HCT116 (cell line): Measurements from ENCODE around the gene HPCAL1. TPM values are rescaled to one million over a fixed set of nuclear protein-coding genes. Genes with fewer than 3 reads are reported as not detected.

Experiments
- ATAC-seq: fragments of 200-7000 bp; cut with Tn5 transposase; 2 replicates; pipeline ENCODE4 v1.9.1; 2020; ENCODE audit warnings: mild to moderate bottlenecking, moderate library complexity
- BruUV-seq: library from RNA; stranded (reverse); fragments of 400-500 nt; replicated peaks from 2 replicates; lab custom pipeline; 2021; lab: Mats Ljungman, UMichigan
- CTCF ChIA-PET: fragments of 300-600 bp; sonication (Branson Sonifier 250); formaldehyde crosslinking; loops from one replicate; lab custom pipeline; 2021; ENCODE audit warnings: antibody characterized with exemption; lab: Charles Lee
- POLR2A ChIA-PET: fragments of 300-600, 350-600 bp; sonication (Branson Sonifier 250); formaldehyde crosslinking; loops from one replicate; lab custom pipeline; 2021; ENCODE audit warnings: antibody characterized with exemption; lab: Charles Lee
- RAD21 ChIA-PET, 2 experiments: fragments of 300-600 bp; sonication (Branson Sonifier 250); formaldehyde crosslinking; loops; one replicate each; lab custom pipeline; 2023; ENCODE audit warnings: low total read pairs in 2 of 2; ENCODE audit not compliant: uncharacterized antibody in 2 of 2, unreplicated experiment in 2 of 2, low non-redundant PET in 1 of 2; lab: Charles Lee
- DNase-seq: peaks from one replicate; pipeline ENCODE4 v3.0.0-alpha.2; 2010; ENCODE audit warnings: low read depth, low spot score
- H2AFZ ChIP-seq: fragments of 200-600 bp; shearing (Covaris generic), sonication (generic); 2 replicates; pipeline ENCODE4 v1.6.1; 2017; ENCODE audit warnings: low read depth, mixed run types, mixed read lengths, antibody characterized with exemption, low read length; ENCODE audit not compliant: poor library complexity, severe bottlenecking
- H3K27ac ChIP-seq: 2 replicates; pipeline ENCODE4 v1.5.1; 2012; ENCODE audit warnings: low read depth, low read length
- H3K27me3 ChIP-seq: fragments of 200-600 bp; sonication (generic); 2 replicates; pipeline ENCODE4 v1.6.1; 2016; ENCODE audit warnings: mixed run types, low read length, mixed read lengths; ENCODE audit not compliant: insufficient read depth
- H3K36me3 ChIP-seq, 2 experiments: fragments of 200-500 bp in 1 of 2; fragments of 200-600 bp in 1 of 2; sonication (Bioruptor generic) in 1 of 2; sonication (generic) in 1 of 2; 2 replicates each; pipeline versions ENCODE4 v1.5.1 to v1.6.1; 2014 to 2016; ENCODE audit warnings: low read length in 2 of 2, inconsistent platforms in 1 of 2, mixed read lengths in 1 of 2, mixed run types in 1 of 2; ENCODE audit not compliant: insufficient read depth in 2 of 2, control insufficient read depth in 1 of 2
- H3K4me1 ChIP-seq, 2 experiments: fragments of 200-600 bp in 1 of 2; sonication (generic) in 1 of 2; 2 replicates each; pipeline versions ENCODE4 v1.5.1 to v1.6.1; 2012 to 2017; ENCODE audit warnings: low read length in 2 of 2, inconsistent platforms in 1 of 2, mild to moderate bottlenecking in 1 of 2, mixed read lengths in 1 of 2, mixed run types in 1 of 2, moderate library complexity in 1 of 2; ENCODE audit not compliant: insufficient read depth in 2 of 2, control insufficient read depth in 1 of 2
- H3K4me2 ChIP-seq: fragments of 200-600 bp; sonication (generic); 2 replicates; pipeline ENCODE4 v1.6.1; 2017; ENCODE audit warnings: mixed run types, low read length, mixed read lengths
- H3K4me3 ChIP-seq, 2 experiments: fragments of 200-600 bp in 1 of 2; sonication (generic) in 1 of 2; replicated peaks in 1 of 2; 2 replicates each; pipeline ENCODE4 v1.5.1; 2011 to 2016; ENCODE audit warnings: low read length in 2 of 2, control low read depth in 1 of 2, low read depth in 1 of 2, mild to moderate bottlenecking in 1 of 2, mixed read lengths in 1 of 2, mixed run types in 1 of 2
- H3K79me2 ChIP-seq: fragments of 200-600 bp; sonication (generic); 2 replicates; pipeline ENCODE4 v1.6.1; 2017; ENCODE audit warnings: mild to moderate bottlenecking, mixed run types, low read length, moderate library complexity, mixed read lengths; ENCODE audit not compliant: insufficient read depth
- H3K9ac ChIP-seq: fragments of 200-600 bp; sonication (generic); 2 replicates; pipeline ENCODE4 v1.6.1; 2016; ENCODE audit warnings: low read length, mixed read lengths
- H3K9me2 ChIP-seq: fragments of 200-600 bp; sonication (generic), shearing (Covaris generic); 2 replicates; pipeline ENCODE4 v1.6.1; 2017; ENCODE audit warnings: mixed run types, mild to moderate bottlenecking, moderate library complexity; ENCODE audit not compliant: insufficient read depth
- H3K9me3 ChIP-seq, 2 experiments: fragments of 200-500 bp in 1 of 2; fragments of 200-600 bp in 1 of 2; sonication (Bioruptor generic) in 1 of 2; sonication (generic) in 1 of 2; 2 replicates each; pipeline ENCODE4 v1.6.1; 2014 to 2017; ENCODE audit warnings: low read length in 2 of 2, mixed read lengths in 2 of 2, inconsistent platforms in 1 of 2, low read depth in 1 of 2, mild to moderate bottlenecking in 1 of 2, mixed run types in 1 of 2, moderate library complexity in 1 of 2; ENCODE audit not compliant: control insufficient read depth in 1 of 2, insufficient read depth in 1 of 2
- H4K20me1 ChIP-seq: fragments of 200-600 bp; sonication (generic), shearing (Covaris generic); 2 replicates; pipeline ENCODE4 v1.6.1; 2017; ENCODE audit warnings: mixed run types, mild to moderate bottlenecking, moderate library complexity; ENCODE audit not compliant: insufficient read depth
- CEBPB ChIP-seq: IDR thresholded peaks from 2 replicates; pipeline ENCODE4 v1.6.1; 2012; ENCODE audit warnings: low read depth
- CTCF ChIP-seq, 3 experiments: fragments of 200-600 bp in 1 of 3; sonication (generic) in 1 of 3; IDR thresholded peaks in 2 of 3; conservative IDR thresholded peaks in 1 of 3; 2 replicates each; pipeline ENCODE4 v1.5.1; 2012 to 2017; ENCODE audit warnings: low read depth in 2 of 3, low read length in 2 of 3, antibody characterized with exemption in 1 of 3, borderline replicate concordance in 1 of 3, control low read depth in 1 of 3, mild to moderate bottlenecking in 1 of 3, mixed read lengths in 1 of 3, mixed run types in 1 of 3, moderate library complexity in 1 of 3; ENCODE audit not compliant: insufficient read depth in 1 of 3
- ELF1 ChIP-seq: IDR thresholded peaks from 2 replicates; pipeline ENCODE4 v1.6.1; 2012; ENCODE audit warnings: low read depth, borderline replicate concordance
- FOSL1 ChIP-seq: IDR thresholded peaks from 2 replicates; pipeline ENCODE4 v1.6.1; 2012; ENCODE audit warnings: low read depth
- SIN3A ChIP-seq: IDR thresholded peaks from 2 replicates; pipeline ENCODE4 v1.6.1; 2012; ENCODE audit warnings: low read depth
- TCF7L2 ChIP-seq: IDR thresholded peaks from 2 replicates; pipeline ENCODE4 v1.7.0; 2011; ENCODE audit warnings: borderline replicate concordance, inconsistent platforms; ENCODE audit not compliant: insufficient read depth, insufficient read length; ENCODE audit errors: extremely low read depth
- ZNF274 ChIP-seq: fragments of 200-500 bp; sonication (Bioruptor generic); IDR thresholded peaks from 2 replicates; pipeline ENCODE4 v1.6.1; 2014; ENCODE audit warnings: mild to moderate bottlenecking, low read depth, low read length, inconsistent platforms
- intact Hi-C: fragments of 100-400 bp; cut with micrococcal nuclease; formaldehyde crosslinking; loops from 2 replicates; pipeline ENCODE4 v1.10.0; 2022
- total RNA-seq: library from RNA; stranded (reverse); gene quantifications from one replicate; pipeline ENCODE4 v1.2.1, GENCODE V29; 2021; ENCODE audit not compliant: unreplicated experiment
- TF ChIP-seq, protein P1 (sequence below): IDR thresholded peaks from 2 replicates; pipeline ENCODE4 v1.6.1; 2012; ENCODE audit warnings: low read depth
- TF ChIP-seq, protein P2 (sequence below): IDR thresholded peaks from 2 replicates; pipeline ENCODE4 v1.6.1; 2012

The HPCAL1 gene
- total RNA-seq, 1 experiment from 2014 or later, result 111 TPM

DNA sequence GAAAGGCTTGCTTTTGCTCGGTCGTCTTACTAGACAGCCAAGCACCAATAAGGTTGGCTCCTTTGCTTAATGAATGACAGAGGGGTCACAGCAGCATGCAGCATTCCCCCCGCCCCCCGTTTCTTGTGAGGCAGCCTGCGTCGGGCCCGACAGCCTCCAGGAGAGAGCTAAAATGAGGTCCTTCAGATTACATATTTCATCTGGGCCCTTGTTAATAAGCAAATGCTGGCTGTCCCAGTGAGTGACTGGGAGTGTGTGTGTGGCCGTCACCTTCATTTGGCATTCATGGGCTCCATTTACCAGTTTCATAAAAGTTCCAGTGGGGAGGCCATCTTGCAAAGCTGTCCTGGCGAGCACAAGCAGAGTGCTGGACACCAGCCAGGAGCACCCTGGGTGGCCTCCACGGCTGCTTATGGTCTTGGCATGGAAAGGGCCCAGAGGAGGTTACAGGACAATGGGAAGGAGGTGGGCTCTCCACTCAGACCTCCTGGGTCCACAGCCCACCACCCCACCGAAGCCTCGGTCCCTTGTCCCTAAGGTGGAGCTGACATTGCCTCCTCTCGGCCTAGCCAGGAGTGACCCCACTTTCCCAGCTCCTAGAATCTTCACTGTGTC lies 108.2 kb downstream of the HPCAL1 start:
- ChIA-PET CTCF (interaction anchor here (3.2 kb wide), 1 partner anchor 107 kb away, joined by 29 read pairs; the partner anchor contains the start of gene HPCAL1), POLR2A (no interaction called here), RAD21 (no interaction called here)
- no peaks in the 10 kb centered on the region for H3K9me2 ChIP-seq
- H2AFZ ChIP-seq, result no peak overlapping the region
- peaks cover 43 to 65% of the 10 kb centered on the region in 2 experiments for H3K4me1 ChIP-seq
- H3K27me3 ChIP-seq, result no peaks in the 10 kb centered on the region
- H3K4me3 ChIP-seq, result no peak overlapping the region
- no TSS peak for BruUV-seq
- H3K9ac ChIP-seq, result no peak overlapping the region
- H3K9me3 ChIP-seq, result no peaks in the 10 kb centered on the region
- H3K79me2 ChIP-seq, result peaks cover 18% of the 10 kb centered on the region; the same call in 1 of the 2 replicates
- TF ChIP-seq ZNF274 (no peak), CEBPB (no peak), FOSL1 (no peak), ELF1 (no peak), CTCF (IDR thresholded peaks at IDR 0.05 in 2 of 3, conservative IDR thresholded peaks at IDR 0.05 in 1 of 3; ENCODE audit: borderline replicate concordance in 1 of 3, insufficient read depth in 1 of 3, low read depth in 2 of 3, low read length in 2 of 3) (no peak), SIN3A (no peak), TCF7L2 (no peak)
- TF ChIP-seq, protein P1, sequence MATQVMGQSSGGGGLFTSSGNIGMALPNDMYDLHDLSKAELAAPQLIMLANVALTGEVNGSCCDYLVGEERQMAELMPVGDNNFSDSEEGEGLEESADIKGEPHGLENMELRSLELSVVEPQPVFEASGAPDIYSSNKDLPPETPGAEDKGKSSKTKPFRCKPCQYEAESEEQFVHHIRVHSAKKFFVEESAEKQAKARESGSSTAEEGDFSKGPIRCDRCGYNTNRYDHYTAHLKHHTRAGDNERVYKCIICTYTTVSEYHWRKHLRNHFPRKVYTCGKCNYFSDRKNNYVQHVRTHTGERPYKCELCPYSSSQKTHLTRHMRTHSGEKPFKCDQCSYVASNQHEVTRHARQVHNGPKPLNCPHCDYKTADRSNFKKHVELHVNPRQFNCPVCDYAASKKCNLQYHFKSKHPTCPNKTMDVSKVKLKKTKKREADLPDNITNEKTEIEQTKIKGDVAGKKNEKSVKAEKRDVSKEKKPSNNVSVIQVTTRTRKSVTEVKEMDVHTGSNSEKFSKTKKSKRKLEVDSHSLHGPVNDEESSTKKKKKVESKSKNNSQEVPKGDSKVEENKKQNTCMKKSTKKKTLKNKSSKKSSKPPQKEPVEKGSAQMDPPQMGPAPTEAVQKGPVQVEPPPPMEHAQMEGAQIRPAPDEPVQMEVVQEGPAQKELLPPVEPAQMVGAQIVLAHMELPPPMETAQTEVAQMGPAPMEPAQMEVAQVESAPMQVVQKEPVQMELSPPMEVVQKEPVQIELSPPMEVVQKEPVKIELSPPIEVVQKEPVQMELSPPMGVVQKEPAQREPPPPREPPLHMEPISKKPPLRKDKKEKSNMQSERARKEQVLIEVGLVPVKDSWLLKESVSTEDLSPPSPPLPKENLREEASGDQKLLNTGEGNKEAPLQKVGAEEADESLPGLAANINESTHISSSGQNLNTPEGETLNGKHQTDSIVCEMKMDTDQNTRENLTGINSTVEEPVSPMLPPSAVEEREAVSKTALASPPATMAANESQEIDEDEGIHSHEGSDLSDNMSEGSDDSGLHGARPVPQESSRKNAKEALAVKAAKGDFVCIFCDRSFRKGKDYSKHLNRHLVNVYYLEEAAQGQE, result no peak
- TF ChIP-seq, protein P2, sequence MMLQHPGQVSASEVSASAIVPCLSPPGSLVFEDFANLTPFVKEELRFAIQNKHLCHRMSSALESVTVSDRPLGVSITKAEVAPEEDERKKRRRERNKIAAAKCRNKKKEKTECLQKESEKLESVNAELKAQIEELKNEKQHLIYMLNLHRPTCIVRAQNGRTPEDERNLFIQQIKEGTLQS, result no peak
- H4K20me1 ChIP-seq, result no peaks in the 10 kb centered on the region
- H3K4me2 ChIP-seq, result no peak overlapping the region
- ATAC-seq (no peak), DNase-seq (no peak)
- intact Hi-C loops, result no loop called here
- H3K27ac ChIP-seq, result no peak overlapping the region
- peaks cover 0 to 9% of the 10 kb centered on the region in 2 experiments; a peak in 1 of 4 replicates for H3K36me3 ChIP-seq
